Left hindlimb (tissue), 1 donor: ENCODE measurements around the gene CTAG1B.
"Not testable (repeated sequence)": the region's sequence is repeated elsewhere in the genome, so short reads cannot be mapped to it uniquely, and the experiment has no call there.

Experiments
- DNase-seq: peaks from one replicate; pipeline ENCODE4 v3.0.0-alpha.2; 2018

CTAG1B gene

DNA sequence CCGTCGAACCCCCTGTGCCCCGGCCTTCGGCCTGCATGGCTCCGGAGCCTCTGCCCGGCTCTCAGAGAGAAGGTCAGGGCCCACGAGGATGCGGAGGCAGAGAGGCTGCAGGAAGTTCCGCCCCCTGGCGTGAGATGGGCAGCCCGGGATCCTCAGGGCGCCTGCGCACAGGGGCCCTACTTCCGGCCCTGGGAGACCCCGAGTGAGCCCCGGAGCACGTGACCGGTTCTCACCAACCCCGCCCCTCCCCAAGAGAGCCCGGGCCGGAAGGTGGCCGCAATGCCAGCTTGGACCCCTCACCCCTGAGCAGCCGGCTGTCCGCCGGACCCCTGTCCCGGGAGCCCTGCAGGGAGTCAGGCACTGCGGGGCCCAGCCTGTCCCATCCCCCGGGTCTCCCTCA is at the start of gene CTAG1B:
TSS of gene CTAG1B (minus strand) at position 101 of the 400 bp plus-strand sequence. CDS start at position 37, 64 bp downstream.
- not testable (repeated sequence) for DNase-seq

DNA sequence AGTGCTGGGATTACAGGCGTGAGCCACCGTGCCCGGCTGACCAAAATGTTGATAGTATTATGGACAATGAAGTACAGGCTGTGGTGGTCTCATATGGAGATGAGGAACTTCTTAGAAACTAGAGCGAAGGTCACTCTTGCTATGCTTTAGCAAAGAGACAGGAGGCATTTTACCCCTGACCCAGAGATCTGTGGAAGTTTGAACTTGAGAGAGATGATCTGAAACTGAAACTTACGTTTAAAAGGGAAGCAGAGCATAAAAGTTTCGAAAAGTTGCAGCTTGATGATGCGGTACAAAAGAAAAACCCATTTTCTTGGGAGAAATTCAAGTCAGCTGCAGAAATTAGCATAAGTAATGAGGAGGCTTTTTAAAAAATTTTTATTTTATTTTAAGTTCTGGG is 42.8 kb upstream of the CTAG1B start:
- DNase-seq, result no peak

DNA sequence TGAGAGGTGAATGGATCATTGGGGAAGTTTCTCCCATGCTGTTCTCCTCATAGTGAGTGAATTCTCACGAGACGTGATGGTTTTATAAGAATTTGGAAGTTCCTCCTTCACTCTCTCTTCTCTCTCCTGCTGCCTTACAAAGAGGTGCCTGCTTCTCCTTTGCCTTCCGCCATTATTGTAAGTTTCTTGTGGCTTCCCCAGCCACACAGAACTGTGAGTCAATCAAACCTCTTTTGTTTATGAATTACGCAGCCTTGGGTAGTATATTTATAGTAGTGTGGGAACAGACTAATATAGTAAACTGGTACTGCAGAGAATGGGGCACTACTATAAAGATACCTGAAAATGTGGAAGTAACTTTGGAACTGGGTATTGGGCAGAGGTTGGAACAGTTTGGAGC is 42.1 kb upstream of the CTAG1B start:
- DNase-seq, result no peak

DNA sequence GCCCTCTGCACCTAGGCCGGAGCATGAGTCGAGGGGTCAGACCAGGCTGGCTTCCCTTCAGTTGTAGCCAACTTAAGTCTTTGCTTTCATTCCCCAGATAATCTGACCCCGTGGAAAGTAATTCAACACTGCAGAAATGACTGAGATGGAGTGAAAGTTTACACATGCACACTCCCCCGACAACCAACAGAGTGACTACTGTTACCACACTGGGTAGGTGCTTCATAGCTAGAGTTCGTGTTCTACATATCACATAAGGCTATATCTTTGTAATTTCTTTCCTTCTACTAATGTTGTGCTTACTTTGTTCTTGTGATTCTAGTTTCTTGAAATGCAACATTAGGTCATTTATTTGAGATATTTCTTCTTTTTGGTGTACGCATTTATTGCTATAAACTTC is 41.5 kb upstream of the CTAG1B start:
- no peak for DNase-seq

DNA sequence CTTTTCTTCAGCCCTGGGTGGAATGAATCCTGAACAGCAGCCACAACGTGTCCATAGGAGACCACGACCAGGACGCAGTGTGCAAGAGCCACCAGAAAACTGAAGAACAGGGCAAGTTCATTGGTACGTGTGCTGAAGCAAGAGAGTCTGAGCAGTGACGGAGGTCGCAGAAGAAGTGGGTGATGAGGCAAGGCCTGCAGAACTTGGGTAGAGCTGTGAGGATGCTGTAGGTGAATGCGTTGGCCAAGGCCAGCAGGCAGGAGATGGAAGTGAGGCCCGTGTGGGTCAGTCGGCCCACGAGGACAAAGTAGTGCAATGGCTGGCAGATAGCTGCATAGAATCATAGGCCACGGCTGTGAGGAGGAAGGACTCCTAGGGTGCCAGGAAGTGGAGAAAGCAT is 39.9 kb upstream of the CTAG1B start:
- no peak for DNase-seq

DNA sequence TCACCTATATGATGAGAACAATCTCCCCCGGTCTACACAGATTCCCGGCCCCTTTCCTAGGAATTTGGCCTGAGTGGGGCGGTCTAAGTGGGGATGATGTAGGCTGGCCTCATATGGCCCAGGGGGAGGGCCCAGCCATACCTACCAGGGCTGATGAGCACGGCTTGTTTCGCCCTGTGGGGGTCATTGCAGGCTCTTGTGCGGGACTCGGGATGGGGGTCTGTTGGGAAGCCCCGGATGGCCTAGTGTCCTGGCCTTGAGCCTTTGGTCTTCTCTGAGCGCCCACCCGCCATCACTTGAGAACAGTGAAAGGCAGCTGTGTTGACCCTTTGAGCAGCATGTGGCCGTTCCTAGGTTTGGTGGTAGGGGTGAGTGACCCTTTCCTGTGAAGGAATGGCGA is 39.1 kb upstream of the CTAG1B start:
- DNase-seq, result no peak

DNA sequence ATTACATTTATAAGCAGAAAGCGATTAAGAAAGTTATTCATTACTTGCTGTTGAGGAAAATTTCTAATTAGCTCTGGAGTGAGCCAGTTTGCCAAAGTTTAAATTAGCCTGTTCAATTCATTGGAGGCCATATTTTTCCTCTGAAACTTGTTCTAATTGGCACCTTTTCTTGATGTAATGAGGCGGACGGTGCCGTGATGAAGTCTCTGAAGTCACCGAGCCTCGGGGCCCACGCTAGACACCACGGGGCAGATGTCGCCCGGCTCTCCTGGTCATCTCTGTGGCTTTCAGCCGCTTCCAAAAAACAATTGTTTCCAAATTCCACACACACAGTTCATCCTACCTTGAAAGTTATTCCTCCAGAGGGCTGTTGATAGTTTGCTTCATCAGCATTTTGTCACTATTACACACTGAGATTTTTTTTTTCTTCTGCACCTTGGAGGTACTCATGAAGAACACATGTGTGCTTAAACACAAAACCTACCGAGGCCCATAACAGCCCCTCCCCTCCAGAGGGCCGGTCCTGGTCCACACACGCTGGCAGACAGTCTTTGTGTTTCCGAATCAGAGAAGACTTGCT is 38.2 kb upstream of the CTAG1B start:
- no peak for DNase-seq

DNA sequence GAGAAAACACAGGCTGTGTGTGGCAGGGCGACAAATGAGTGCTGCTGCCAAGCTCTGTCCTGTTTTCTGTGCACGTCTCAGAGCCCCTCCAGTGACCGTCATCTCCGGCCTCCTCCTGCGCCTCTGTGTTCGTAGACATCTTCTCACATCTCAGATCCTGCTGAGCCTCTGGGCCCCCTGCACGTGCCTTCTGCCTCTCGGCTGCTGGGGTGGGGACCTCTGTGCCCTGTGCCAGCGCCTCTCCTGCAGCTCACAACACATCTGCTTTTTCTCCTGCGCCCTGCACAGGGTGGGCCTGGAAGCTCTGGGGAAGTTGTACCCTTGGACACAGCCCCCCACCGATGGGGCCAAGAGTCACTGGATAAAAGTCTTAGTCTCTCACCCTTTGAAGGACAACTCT is 36.7 kb upstream of the CTAG1B start:
- DNase-seq, result no peak

DNA sequence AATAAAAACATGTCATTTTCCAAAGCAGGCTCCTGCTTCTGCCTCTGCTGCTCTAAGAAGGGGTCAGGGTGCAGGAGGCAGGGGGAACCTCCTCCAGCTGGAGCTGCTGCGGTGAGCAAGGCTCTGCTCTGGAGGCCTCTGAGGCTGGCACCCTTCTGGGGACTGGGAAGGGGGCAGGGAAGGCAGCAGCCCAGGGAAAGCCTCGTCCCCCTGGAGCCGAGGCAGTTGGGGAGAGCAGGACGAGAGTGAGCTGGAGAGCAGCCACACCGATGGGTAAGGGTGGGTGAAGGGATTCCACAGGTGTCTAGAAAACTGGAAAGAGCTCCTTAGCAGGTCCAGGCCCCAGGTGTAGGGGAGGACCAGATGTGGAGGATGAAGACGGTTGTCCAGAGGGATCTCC is 36.3 kb upstream of the CTAG1B start:
- no peak for DNase-seq

DNA sequence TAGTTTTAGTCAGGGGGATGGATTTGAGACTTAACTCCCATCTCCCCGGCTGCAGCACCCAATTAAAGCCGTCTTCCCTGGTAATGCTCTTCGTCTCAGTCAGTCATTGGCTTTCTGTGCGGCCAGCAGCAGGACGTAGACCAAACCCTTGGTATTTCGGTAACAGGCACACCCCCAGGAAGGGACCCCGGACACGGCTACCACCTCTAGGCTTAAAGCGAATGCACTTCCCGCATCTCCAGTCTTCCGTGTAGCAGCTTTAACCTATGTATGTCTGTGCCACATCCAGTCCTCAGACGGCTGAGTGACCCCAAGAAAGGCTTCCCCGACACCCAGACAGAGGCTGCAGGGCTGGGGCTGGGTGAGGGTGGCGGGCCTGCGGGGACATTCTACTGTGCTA is 35.8 kb upstream of the CTAG1B start:
- DNase-seq, result no peak

DNA sequence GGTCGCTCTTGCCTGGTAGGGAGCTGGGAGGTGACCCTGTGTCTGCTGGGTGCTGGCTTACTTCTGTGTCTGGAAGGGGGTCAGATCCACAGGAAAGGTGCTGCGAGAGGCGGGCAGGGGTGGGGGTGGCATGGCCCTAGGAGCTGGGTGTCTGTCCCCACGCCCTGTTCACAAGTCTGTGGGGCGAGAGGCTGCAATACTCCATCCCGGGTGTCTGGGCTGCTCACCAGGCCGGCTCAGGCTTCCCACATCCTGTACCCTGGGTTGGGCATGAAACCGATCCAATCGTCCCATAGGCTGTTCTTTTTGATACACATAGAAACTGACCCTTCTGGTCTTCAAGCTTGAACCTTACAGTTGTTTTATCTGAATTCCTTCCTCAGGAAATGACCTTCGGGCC is 35.3 kb upstream of the CTAG1B start:
- DNase-seq, result no peak

DNA sequence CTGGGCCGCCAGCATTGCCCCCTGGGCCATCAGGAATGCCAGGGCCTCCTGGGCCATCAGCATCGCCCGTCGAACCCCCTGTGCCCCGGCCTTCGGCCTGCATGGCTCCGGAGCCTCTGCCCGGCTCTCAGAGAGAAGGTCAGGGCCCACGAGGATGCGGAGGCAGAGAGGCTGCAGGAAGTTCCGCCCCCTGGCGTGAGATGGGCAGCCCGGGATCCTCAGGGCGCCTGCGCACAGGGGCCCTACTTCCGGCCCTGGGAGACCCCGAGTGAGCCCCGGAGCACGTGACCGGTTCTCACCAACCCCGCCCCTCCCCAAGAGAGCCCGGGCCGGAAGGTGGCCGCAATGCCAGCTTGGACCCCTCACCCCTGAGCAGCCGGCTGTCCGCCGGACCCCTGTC is 34.3 kb upstream of the CTAG1B start, which contains the start of gene CTAG2:
TSS of gene CTAG2 (minus strand) at position 167 of the 400 bp plus-strand sequence. CDS start at position 103, 64 bp downstream.
- not testable (repeated sequence) for DNase-seq

DNA sequence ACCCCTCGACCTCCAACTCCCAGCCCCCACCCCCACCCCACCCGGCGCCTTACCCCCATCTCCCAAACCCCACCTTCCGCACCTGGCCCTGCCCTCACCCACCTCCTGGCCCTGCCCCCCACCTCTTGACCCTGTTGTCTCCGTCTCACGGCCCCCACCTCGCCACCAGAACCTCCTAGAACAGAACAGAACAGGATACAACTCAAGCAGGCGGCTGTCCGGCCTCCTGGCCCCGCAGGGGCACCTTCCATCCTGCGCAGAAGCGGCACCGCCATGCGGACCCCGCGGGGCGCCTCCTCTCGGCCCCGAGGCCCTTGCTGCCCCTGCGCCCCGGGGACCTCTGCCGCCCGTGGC is 33.9 kb upstream of the CTAG1B start:
- DNase-seq, result no peak

DNA sequence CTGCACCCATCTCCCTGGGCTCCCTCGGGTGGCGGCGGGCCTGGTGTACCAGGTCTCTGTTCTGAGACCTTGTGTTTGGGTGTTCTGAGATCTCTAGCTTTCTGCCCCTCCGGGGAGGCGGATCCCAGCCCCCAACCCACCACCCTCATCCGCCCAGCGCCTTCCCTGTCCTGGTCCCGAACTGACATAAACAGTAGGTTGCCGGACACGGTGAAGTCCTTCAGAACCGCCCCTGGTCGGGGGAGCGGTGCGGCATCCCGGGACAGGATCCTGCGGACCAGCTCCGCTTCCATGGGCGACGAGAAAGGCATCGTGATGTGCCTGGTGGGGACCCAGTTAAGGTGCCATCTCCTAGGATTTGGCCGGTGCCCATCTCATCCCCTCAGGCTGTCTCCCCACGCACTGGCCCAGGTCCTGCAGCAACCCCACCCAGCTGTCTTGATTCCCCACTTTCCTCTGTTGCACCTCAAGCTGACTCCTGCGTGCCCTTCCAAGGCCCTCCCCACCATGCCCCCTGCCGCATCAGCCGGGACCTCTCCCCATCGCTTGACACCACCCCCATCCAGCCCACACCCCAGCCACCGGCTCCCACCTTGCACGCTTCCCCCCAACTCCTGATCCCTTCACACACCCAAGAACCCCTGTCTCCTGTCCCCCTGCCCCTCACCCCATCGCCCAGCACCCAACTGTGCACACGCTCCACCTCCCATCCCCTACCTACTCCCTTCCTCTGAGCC is 33.4 kb upstream of the CTAG1B start:
- no peak for DNase-seq

DNA sequence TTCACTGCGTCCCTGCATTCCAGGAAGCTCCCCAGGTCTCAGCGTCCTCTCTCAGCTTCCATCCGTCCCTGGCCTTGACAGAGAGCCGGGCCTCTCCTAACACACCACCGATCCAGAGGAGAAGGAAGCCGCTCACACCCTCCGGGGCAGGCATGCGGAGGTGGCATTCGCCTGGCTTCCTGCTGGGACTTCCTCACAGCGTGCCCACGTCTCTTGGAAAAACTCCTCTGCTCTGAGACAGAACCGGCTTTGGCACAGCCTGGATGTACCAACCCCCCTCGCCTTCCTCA is 31.1 kb upstream of the CTAG1B start:
- DNase-seq, result no peak

DNA sequence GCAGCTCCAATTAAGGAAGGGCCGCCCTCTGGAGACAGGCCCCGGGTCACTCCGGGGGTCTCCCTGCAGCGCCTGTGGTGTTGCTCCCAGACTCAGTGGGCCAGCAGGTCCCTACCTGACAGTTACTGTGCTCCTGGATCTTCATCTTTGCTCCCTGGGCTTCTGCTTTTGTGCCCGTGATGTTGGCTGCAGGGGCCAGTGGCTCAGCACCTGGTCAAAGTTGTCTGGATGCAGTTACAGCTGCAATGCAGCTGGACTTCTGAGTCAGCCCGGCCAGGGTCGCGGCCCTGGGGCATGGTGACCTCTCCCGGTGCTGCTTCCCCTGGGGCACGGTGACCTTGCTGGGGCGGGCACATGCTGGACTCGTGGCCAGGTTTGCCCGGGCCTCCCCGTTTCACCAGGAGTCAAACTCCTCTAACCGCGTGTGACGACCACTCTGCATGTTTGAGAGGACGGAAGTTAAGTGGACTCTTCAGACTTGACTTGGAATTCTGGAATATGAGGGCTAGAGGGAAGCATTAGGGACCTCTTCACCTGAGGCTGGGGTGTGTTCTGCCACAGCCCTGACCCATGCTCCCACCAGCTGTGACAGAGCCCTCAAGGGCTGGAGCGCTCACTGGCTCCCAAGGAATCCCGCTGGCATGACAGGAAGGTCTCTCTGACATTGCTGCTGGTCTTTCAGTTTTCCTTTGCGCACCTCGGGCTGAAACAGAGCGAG is 30.6 kb upstream of the CTAG1B start:
- no peak for DNase-seq

DNA sequence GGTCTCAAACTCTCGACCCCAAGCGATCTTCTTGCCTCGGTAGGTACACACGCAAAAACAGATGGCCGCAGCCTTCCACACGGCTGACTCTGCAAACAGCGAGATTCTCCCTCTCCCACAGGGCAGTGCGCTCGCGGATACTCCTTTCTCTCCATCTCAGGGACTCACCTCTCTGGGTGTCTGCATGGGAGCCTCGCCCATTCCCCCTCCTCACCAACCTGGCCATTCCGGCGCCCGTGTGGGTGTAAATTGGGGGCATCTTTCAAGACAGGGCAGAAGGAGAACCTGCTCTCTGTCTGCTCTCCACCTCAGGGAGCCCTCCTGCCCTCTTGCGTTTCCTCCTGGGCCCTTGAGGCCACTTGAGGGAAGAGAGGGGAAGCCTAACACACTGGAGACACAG is 29.8 kb upstream of the CTAG1B start:
- DNase-seq, result no peak

DNA sequence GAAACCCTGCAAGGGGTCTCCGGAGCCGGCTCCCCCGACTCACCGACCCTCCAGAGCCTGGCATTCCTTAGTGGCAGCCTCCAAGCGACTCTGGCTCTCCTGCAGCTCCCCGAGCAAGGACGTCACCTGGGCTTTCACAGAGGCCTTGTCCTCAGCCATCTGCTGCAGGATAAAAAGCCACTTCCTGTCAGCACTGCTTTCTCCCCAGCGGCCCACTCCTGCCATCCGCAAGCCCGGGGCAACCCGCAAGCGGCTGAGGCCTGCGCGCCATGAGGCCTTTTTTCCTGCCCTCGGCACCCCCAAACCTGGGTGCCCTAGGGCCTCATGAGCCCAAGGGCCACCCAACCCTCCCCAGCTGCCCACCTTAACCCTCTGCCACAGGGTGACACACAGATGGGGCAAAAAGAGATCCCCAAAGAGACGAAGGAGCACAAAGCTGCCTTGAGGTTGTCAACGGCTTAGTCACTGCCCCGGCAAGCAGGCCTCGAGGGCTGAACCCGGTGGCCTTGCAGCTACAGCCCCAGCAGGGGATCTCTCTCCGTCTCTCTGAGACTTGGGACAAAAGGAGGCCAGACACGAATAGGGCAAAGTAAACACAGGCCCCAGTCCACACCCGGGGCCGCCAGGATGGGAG is 26.8 kb upstream of the CTAG1B start:
- not testable (repeated sequence) for DNase-seq

DNA sequence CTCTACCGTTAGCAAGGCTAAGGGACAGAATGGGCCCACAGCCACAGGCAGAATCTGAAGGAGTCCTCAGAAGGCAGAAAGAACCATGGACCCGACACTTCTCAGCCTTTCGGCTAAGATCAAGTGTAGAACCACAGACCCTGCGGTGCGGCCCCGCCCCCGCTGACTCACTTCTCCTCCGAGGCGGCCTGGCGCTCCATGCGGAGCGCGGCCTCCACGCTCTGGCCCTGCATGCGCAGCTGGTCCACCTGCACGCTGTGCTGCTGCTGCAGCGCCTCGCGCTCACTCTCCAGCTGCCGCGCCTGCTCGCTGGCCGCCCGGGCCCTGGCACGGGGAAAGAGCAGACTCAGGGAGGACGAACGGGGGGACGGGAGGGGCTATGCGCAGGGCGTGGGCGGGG is 24.6 kb upstream of the CTAG1B start:
- not testable (repeated sequence) for DNase-seq

DNA sequence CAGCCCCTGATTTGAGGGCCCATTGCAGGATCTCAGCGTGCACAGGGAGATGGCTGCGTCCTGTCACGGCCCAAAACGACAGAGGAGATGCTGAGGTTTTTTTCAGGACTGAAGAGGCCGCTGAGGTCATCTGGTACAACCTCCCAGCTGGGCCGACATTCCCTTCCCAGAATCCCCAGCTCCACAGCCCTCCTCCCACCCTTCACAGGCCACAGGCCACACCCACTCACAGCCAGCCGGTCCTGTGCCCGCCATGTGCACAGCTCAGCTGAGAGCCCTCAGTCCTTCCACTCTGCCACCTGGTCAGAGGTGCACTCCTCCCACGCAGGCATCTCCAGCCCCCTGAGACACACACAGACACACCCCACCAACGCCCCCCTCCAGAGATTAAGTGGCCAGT is 22.7 kb upstream of the CTAG1B start:
- not testable (repeated sequence) for DNase-seq

DNA sequence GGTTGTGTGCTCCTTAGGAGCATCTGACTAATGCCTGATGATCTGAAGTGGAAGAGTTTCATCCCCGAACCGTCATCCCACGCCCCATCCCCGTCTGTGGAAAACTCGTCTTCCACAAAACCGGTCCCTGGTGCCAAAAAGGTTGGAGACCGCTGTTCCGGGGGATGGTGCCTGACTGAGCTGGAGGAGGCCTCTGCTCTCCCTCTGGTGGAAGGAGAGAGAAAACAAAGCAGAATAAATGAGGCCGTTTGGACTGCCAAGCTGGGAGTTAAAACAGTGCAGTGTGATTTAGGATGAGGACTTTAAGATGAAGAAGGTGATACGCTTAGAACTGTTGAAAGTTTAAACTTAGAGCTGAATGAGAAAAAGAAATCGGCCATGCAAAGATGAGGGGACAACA is 14.6 kb upstream of the CTAG1B start:
- not testable (repeated sequence) for DNase-seq

DNA sequence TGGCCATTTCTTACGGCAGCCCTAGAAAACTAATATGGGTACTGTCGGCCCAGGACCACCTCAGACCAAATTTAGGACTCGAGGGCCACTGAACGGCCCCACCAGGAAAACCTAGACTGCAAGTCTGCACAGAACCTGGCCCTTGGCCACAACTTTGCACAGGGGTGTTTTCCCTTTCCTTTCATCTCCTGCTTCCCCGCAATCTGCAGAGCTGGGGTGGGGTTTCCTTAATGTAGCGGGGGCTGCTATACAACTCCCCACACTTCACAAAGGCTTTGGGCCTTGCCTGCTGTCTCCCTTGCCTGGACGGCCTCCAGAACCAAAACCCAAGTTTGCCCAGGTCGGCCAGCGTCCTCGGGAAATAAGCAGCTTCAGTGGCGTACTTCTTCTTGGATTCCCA is 11.9 kb upstream of the CTAG1B start:
- not testable (repeated sequence) for DNase-seq

DNA sequence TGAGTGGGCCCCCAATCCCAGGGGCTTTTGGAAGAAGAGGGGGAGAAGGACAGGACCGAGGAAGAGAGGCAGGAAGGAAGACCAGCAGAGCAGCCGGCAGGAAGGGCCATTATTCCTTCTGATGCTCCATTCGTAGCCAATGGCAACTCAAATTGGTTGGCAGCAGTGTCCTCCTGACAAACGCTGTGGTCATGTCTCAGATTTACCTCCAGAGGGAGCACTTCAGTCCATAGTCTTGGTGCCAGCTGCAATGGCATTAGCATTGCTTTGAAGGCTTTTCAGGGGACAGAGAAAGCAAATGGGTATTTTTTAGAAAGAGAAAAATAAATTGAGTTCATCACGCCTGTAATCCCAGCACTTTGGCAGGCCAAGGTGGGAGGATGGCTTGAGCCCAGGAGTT is 9.9 kb upstream of the CTAG1B start:
- DNase-seq, result not testable (repeated sequence)
